ENCODE measurements around the gene SRPX. TPM values are rescaled to one million over a fixed set of nuclear protein-coding genes. Genes with fewer than 3 reads are reported as not detected.
A peak's percentile ranks its signal among the peaks of the same experiment; 100 is the strongest.

SRPX gene
- total RNA-seq, 1 donor from 2014 or later, result 6.8 TPM

DNA sequence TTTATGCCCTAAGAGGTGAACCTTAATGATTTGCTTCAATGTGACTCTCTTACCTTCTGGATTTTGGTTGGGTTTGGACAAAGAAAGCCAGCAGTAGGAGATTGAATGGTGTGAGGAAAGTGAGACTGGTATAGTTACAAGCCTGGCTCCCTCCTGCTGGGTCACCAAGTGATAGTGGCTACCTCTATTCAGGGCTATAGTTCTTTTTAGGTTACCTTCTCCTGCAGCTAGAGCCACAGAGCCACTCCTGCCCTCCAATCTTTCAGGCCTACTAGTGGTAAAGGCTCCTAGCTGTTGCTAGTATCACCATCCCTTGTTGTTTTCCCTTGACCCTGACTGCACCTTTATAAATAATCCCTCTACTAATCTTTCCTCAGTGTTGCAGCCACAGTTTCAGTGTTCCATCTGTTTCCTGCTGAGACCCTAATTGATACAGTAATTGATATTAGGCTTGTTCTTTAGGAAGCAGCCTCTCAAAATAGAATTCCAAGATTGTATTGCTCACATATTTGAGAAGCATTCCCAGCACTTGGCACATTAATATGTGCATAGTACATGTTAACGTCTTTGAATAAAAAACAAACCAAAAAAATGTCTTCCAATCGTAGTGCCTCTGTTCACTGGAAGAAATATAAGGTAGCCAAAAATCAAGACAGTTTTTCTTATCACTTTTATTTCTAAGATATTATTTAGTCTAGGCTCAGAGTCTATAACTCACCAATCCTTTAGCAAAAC is 82.3 kb downstream of the SRPX start:
- ATAC-seq, result no peak

DNA sequence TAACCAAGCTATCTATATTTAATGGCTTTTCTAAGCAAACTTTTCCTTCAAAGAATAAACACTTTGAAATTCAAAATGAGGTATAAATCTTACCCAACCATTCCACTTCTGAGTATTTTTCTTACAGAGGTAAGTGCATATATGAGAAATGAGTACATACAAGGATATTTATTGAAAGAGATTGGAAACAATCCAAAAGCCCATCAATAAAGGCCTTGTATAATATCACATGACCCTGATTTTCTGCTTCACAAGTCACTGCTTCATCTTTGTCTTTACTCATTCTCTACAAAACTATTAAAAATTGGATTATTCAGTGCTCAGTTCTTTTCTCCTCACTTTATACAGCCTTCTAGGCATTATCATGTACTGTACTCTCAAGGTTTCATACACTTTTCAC is 91.3 kb downstream of the SRPX start:
- no peak for ATAC-seq

DNA sequence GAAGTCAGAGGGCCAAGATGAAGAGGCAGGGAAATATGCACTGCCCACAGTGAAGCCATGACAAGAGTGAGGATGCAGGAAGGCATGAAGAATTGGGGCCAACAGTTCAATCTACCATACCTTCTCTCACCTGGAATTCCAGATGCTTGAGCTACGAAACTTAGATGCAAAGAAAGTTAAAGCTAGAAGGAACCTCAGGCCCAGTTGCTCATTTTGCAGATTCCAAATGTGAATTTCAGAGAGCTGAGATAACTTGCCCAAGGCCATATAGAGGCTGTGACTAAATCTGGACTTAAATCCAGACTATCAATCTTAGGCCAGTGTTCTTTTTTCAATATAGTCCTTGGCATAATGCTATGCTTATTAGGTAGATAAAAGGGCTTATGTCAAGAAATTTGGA is 92.7 kb downstream of the SRPX start:
- no peak for ATAC-seq

DNA sequence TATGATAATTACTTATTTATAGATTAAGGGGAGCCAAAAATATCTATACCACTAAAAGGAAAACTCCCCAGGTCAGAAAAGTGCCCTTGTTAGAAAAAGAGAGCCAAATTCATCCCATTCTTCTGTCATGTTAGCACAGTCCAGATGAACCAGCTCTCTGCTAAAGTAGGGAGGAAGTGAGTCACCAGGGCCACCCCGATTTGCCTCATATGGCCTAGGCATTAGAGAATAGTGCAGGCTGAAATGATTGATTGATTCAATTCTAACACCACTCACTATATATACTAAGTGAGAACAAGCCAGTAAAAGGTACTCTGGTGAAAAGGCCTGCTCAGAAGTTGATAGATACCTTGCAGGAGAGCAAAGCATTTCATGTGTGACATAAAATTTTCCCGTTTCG is 94.5 kb downstream of the SRPX start:
- peak; percentile 75 for ATAC-seq

DNA sequence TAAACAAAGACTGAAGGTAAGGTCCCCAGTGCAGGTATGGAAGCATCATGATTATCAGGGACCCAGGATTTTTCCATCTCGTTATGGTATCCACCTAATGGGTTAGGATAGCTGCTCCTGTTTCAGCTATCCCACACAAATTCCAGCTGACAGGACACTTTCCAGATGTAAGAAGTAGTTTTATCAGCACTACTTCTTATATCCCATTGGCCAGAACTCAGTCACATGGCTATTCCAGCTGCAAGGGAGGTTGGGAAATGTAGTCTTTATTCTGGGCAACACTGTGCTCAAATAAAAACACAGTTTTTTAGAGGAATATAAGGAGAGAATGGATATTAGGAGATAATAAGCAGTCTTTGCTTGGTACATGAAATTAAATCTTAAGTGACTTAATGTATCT is 96.7 kb downstream of the SRPX start:
- no peak for ATAC-seq

DNA sequence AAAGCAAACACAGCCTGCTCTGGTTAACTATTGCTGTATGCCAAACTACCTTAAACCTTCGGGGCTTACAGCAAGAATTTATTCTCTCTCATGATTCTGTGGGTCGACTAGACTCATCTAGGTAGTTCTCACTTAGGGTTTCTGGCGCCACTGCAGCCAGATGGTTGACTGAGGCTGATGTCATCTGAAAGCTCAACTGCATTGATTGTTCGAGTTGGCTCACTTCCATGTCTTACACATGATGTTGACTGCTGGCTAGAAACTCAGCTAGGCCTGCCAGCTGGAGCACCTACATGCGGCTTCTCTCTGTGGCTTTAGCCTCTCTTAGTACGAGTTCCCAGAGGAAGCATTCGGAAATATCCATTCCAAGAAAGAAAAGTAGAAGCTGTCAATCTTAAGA is 103.2 kb downstream of the SRPX start:
- ATAC-seq, result no peak

DNA sequence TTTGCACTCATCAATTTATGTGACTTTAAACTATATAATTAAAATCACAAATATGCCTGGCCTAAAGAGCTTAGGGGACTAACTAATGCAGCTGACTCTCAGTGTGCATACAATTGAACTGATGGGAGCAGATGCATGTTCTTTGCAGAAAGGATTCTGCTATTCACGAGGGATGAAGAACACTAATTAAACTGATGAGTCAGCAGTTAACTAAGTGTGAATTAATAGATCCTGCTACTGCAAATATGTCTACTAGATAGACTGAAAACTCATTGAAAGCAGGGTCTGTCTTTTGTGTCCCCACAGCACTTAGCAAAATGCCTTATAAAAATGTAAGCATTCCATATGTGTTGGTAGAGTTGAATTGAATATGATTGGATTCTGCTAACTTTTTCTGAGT is 104.0 kb downstream of the SRPX start:
- no peak for ATAC-seq

DNA sequence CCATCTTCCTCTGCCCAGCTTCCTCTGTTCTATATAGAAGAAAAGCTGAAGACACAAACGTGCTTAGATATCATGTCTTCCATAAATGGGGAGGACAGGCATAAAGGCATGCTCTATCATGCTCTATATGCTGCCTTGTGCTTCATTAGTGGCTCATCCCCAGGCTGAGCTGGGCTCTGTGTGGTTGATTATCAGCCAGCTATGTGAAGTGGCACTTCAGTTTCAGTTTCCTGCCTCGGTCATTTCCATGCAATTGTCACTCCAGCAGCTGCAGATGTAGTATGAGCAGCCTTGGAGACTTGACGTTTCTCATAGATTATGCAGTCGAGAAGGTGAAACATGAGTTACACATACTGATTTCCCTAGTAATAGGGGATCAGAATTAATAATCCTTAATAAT is 108.1 kb downstream of the SRPX start:
- no peak for ATAC-seq

DNA sequence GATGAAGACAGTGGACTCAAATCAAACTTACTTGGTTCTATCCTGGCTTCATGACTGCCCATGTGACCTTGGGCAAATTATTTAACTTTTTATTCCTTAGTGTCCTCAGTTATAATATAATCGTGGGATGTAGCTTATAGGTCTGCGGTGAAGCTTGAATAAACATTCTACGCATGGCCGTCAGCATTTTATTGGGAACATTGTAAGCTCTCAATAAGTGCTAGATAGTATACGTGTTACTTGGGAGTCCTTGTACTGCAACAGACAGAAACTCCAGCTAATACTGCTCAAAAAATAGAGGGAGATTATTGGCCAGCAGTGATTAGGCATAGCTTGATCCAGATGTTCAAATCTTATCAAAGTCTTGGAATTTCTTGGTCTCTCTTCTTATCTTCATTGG is 109.5 kb downstream of the SRPX start:
- no peak for ATAC-seq

DNA sequence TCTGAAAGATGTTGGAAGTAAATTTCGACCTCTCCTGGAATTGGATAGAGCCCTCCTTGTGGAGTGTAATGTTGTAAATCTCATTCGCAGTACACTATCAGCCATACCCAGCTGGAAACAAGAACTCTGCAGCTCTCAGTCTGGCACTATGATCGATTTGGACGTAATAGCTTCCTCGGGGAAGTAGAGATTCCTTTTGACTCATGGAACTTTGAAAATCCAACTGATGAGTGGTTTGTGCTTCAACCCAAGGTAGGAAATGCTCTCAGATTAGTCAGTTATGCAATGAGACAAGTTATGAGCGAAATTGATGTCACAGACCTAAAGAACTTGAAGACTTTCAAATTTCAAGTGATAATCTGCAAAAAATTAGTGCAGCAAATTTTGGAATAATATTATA is 110.4 kb downstream of the SRPX start:
- no peak for ATAC-seq

DNA sequence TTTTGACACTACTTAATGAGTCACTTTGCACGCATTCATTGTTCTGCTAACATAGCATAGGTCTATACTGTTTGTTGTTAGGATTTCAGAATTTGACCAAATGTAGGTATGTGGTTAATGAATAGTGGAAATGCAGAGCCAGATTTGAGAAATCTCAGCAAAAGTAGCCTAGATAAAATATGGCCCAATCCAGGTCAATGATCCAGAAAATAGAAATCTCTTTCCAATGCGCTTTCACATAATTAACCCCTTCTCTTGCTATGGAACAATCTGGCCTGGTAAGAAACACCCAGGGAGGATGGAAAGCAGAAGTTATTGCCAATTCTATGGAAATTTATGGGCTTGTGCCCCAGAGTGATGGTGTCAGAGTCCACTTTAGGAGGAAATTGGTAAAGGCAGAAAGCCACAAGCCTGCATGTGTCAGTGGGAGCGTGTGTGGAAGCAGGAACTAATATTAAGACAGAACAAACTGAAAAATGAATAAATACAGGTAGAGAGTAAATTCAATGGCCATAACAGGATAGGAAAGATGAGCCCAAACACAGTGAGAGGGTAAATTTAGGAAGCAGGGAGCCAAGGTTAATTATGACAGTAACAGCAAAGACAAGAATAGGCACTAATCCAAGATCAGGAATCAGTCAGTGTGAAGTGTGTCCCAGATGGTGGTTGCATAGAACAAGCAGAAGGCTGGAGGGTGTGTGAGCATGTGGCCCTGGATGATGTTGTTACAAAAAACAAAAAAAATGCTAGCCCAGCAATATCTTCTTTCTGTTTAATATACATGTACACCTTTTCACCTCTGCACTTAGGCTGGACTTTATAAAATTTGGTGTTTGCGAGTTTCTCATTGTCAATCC is 111.4 kb downstream of the SRPX start:
- ATAC-seq, result no peak

DNA sequence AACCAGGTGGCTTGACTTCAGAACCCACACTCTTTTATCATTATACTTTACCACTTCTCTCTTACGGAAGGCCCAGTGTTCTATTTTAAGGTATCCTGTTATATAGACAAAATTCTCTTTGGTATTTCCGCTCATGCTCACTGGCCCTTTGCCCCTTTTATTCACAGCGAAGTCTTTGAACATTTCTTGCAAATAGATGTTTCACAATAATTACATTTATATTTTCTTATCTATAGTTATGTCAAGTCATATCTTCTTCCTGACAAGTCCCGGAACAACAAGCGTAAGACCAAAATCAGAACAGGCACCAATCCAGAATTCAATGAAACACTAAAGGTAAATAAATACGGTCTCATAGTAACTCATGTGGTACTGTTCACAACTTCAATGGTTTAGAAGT is 112.3 kb downstream of the SRPX start:
- ATAC-seq, result no peak

DNA sequence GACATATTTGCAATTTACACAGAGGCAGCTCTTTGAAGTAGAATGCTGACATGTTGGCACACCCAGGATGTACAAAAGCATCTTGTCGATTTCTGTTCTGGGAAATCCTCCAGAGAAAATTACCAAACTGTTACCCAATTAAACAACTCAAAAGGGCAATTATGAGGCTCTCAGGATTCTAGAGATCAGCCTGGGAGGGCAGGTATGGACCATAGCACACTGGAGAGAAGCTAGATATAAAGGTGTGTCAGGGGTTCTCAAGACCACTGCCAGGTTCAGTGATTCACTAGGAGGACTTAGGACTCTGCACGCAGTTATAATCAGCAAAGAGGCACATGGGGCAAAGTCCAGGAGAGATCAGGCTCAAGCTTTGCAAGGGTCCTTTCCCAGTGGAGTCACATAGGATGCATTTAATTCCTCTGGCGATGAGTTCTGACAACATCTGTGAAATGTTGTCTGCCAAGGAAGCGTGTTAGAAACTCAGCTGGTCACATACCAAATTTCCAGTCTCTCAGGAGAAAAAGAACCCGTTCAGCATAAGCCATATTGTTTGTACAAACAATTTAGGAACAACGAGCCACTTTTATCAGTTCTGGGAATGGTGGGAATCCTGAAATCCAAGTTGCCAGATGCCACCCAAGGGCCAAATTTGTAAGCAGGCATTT is 113.5 kb downstream of the SRPX start:
- no peak for ATAC-seq

DNA sequence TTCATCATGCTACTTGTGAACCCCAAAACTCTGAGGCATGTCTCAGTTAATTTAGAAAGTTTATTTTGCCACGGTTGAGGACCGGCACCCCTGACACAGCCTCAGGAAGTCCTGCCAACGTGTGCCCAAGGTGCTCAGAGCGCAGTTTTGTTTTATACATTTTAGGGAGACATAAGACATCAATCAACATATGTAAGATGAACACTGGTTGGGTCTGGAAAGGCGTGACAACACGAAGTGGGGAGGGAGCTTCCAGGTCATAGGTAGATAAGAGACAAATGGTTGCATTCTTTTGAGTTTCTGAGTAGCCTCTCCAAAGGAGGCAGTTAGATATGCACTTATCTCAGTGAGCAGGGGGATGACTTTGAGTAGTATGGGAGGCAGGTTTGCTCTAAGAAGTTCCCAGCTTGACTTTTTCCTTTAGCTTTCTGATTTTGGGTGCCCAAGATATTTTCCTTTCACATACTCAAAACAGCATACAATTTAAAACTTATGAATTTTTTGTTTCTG is 115.4 kb downstream of the SRPX start:
- ATAC-seq, result no peak

DNA sequence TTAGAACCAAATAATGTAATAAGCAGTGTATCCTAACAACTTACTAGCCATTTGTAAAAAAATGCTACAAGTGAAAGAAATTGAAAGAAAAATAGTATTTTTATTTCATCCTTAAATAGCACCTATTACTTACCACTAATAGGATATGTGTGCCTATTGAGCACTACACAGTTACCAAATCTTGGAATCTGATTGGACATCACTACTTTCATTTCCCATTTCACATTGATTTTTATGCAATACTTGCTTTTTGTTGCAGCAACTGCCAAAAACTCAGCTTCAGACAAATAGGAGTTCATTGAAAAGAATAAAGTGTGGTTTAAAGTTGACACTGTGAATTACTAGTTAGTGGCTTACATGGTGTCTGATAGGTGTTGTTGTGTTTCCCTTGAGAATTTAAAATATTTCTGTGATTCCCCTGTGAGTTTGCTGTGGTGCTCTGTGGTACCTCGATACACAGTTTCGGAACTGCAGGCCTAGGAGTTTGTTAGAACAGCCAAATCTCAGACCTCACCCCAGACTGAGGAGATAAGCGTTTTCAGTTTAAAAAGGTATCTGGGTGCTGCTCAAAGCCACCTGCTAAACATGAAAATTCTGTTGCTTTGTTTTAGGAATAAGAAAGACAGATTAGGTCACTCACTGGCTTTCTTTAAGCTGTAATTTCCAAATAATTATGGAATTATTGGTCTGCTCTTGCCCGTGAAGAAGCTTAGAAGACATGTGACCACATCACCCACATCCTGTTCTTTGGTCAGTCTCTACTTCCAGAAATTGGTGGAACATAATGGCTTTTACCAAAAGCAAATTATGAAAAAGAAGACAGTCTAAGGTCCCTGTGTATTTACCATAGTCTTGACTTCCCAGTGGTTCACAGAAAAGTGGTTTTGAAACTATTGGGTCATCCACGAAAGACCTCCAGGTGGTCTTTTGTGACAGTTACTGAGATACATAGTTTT is 116.5 kb downstream of the SRPX start:
- ATAC-seq, result no peak

DNA sequence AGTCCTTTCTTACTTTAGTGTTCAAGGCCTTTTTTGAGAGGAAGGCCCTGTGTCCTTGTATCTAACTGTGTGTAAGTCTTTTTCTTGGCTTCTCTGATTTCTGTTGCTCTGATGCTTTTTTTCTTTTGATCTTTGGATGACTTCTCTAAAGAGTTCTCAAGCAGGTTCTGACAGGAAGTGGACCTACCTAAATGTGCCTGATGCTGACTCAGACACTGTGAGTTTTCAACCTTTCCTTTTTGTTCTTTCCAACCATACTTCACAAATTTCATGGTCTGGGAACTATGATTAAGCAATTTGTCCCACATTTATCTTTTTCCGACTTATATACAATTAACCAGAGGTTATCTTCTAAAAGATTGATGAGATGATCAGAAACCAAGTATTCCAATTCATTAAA is 117.8 kb downstream of the SRPX start:
- ATAC-seq, result peak; percentile 73

DNA sequence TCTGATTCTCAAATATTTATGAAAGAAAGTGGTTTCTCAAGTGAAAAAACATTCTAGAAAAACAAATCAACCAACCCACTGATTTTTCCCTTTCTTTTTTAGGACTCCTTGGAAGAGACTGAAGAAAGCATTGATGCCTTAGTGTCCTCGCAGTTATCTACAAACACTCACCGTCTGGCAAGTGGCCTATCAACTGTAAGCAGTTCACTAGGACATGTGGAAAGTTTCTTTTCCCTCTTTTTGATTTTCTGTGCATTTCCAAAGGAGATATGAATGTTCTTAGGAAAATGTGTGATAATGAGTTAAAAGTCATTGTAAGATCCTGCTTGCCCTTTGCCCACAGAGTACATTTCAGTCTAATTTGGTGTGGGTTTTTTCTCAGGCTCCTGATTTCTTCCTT is 118.4 kb downstream of the SRPX start:
- ATAC-seq, result no peak

DNA sequence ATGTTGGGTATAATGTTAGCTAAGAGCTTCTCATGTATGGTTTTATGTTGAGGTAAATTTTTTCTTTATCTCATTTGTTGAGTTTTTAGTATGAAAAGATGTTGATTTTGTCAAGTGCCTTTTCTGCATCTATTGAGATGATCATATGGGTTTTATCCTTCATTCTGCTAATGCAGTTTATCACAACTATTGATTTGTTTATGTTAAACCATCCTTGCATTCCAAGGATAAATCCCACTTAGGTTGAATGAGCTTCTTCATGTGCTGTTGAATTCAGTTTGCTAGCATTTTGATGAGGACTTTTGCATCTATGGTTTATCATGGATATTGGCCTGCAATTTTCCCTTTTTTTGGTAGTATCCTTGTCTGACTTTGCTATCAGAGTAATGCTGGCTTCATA is 121.0 kb downstream of the SRPX start:
- ATAC-seq, result no peak

Measured in esophagus mucosa (tissue), 1 donor.